D341Med (cell line): ENCODE data around the gene ZNF791.
A peak's percentile ranks its signal among the peaks of the same experiment; 100 is the strongest.
"Not testable (repeated sequence)": the region's sequence is repeated elsewhere in the genome, so short reads cannot be mapped to it uniquely, and the experiment has no call there.

Experiments used
- DNase-seq: peaks from one replicate; pipeline ENCODE4 v3.0.0; 2012; ENCODE audit warnings: low spot score

The ZNF791 gene

DNA sequence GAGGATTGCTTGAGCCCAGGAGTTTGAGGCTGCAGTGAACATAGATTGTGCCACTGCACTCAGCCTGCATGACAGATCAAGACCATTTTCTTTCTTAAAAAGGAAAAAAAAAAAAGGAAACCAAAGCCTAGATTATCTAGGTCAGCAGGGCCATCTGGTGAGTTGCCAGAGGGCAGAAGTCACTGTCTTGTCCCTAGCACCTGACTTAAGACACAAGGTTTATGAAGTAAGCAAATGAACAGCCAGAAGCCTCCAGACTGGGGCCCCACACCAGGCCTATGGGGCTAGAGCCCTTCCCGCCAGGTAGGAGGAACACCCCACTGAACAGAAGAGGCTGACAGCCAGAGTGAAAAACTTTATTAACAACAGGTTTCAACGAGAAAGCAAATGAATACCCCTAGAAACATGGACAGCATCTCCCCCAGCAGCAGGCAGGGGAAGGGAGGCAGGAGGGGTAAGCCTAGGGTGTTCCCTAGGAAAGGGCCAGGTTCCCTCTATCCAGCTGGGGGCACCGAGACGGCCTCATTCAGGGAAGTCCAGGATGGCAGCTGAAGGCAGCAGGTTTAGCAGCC is 57.1 kb downstream of the ZNF791 start:
- no peak for DNase-seq

DNA sequence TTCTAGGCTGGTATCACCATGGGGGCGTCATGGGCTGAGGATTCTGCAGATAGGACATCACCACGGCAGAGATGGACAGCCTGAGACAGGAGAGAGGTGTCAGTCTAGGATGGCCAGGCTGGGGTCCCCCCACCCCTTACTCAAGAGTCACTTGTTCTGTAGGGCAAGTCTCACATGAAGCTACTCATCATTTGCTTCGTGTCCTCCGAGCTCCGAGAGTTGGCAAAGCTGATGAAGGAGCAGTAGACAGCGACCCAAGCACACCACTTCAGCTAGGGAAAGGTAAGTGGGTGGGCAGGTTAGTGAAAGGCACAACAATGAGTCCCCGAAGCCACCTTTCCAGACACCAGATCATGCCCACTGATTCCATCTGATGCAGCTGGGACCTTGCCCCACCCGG is 57.6 kb downstream of the ZNF791 start:
- no peak for DNase-seq

DNA sequence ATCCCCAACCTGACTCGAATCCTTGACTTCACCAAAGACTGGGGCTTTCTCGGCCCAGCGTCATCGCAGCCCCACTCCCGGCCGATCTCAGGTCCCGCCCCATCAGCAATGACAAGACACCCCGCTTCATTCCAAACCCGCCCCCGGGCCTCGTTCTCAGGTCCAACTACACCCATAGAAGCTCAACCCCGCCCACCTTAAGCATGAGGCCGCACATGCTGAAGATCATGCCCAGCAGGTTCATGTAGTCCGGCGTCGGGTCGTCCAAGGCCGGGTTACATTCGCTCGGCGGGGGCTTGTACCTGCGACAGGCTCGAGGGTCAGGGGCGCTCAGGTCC is 58.2 kb downstream of the ZNF791 start:
- DNase-seq = no peak

DNA sequence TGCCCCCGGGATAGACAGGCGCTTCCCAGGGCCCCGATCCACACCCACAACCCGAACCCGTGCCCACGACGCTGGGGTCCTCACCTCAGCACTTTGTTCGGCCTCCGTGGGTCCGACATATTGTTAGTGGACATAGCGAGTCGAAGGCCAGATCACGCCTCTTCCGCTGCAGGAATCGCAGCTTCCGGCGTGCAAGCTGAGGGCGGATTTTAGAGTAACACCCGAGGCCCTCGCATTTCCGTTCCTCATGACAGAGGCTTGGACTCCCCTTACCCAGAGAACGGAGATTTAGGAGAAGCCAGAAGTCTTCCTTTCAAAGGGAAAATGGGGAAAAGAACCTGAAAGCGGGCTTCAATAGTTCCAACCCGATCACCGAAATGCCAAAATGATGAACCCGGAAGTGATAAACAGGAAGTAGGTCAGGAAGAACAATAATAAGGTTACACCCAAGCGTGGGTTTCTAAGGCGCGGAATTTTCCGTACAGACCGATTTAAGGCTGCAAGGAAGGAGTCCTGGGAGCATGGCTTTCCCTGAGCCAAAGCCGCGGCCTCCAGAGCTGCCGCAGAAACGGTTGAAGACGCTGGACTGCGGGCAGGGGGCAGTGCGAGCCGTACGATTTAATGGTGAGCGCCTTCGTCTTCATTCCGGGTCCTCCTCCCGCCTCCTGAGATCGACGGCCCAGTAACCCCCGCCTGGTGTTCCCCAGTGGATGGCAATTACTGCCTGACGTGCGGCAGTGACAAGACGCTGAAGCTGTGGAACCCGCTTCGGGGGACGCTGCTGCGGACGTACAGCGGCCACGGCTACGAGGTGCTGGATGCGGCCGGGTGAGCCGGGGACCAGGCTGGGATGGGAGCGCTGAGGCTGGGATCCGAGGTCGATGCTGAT is 58.8 kb downstream of the ZNF791 start:
- peak; percentile 79 for DNase-seq

DNA sequence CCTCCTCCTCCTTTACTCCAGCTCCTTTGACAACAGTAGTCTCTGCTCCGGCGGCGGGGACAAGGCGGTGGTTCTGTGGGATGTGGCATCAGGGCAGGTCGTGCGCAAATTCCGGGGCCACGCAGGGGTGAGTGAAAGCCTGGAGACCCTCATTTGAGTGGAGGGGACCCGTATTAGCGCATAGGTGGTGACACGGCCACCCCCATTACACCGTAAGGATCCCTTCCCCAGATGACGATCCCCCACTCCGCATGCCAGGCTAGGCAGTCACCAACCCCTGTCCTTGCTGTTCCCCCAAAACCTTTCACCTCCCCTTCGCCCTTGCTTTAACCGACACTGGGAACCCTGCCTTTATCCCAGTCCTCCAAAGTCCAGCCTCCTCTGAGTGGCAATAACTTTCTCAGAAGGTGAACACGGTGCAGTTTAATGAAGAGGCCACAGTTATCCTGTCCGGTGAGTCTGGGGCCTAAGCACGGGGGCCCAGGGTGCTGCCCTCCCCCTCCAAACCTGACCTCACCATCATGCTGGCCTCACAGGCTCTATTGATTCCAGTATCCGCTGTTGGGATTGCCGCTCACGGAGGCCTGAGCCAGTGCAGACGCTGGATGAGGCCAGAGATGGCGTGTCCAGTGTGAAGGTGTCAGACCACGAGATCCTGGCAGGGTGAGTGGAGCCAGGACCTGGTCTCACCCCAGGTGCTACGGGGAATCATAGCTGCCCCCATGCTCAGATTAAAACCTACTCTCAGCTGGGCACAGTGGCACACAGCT is 59.6 kb downstream of the ZNF791 start:
- no peak for DNase-seq

DNA sequence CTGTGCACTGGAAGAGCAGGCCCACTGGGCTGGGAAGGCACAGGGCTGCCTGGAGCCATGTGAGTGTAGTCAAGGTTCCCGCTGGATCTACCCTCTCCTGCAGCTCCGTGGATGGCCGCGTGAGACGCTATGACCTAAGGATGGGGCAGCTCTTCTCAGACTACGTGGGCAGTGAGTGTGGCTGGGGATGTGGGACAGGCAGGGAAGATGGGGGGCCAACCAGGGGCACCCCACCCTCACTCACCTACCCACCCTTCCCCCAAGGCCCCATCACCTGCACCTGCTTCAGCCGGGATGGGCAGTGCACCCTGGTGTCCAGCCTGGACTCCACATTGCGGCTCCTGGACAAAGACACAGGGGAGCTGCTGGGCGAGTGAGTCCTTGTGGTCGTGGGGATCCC is 62.0 kb downstream of the ZNF791 start:
- no peak for DNase-seq

DNA sequence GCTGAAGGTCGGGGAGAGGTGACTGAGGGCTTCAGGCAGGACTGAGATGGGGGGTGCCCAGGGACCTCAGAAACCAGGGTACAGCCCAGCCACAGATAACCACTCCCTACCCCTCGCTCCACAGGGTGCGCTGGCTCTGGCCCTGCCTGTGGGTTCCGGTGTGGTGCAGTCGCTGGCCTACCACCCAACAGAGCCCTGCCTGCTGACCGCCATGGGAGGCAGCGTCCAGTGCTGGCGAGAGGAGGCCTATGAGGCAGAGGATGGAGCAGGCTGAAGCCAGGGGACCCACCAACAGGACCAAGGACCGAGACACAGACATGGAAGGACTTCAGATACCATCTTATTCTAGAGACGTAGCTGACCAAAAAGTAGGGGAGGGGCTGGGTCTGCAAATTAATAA is 64.7 kb downstream of the ZNF791 start:
- no peak for DNase-seq

DNA sequence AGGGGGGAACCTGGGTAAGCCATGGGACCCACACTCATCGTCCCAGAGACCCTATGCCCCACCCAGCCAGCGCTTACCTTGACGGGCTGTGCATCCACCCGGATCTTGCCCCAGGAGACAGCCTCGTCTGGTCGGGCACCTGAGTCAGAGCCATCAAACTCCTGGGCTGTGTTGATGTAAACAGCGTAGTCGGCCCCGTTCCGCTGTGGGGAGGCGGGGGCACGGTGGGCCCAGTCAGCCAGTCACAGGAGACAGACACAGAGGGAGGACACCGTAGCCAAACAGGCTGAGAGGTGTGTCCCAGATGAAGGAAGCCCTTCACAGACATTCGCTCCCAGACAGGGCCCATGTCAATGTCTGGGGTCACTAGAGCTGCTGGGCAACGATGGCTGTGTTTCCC is 65.2 kb downstream of the ZNF791 start:
- DNase-seq = no peak

DNA sequence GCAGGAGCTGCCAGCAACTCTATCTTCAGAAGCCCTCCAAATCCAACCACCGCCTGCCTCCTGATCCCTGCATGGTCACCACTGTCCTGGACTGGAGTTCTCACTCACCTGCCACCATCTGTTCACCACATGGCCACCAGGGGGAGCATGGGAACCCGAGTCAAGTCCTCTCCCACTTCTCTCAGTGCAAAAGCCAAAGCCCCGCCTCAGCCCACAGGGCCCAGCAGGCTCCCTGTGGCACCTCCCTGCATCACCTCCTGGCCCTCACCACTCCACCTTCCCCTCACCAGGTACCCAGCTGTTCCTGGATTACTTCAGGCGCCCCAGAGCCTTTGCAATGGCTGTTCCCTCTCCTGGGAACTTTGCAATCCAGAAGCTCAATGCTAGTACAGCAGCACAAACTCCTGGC is 65.7 kb downstream of the ZNF791 start:
- DNase-seq = peak; percentile 84

DNA sequence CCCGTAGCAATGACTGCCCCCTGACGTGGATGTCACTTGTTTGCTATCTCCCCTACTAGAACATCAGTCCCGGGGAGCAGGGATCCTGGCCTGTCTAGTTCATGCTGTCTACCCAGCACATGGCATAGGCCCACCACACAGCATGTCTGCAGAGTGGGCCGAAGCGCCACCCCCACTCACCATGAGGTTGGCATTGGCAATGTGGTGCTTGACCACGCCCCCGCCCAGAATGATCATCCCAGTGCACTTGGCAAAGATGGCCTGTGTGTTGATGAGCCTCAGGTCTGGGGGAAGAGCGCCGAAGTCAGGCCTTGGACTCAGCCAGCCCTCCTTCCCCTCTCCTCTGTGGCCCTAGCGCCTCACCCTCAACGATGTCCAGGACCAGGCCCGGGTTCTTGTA is 66.2 kb downstream of the ZNF791 start:
- DNase-seq = no peak

DNA sequence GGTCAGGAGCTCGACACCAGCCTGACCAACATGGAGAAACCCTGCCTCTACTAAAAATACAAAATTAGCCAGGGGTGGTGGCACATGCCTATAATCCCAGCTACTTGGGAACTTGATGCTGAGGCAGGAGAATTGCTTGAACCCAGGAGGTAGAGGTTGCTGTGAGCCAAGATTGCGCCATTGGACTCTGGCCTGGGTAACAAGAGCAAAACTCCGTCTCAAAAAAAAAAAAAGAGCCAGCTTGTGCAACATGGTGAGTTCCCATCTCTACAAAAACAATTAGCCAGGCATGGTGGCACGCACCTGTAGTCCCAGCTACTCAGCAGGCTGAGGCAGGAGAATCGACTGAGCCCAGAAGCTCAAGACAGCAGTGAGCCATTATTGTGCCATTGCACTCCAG is 67.3 kb downstream of the ZNF791 start:
- DNase-seq = not testable (repeated sequence)

DNA sequence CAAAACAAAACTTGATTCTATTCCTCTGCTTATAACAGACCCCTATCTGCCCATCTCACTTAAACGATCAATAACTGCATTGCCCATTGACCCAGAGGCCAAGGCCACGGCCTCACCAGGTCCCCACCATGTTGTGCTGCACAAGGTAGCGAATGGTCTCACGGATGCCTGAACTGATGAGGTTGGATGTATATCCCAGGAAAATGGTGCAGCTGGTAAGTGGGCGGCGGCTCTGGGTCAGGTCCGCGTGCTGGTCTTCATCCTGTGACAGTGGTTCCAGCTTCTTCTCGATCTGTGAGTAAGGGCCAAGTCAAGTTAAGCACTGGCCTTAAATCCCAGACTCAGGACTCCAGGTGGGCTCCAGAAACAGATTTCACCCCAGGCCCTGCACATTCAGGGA is 69.3 kb downstream of the ZNF791 start:
- DNase-seq = no peak

DNA sequence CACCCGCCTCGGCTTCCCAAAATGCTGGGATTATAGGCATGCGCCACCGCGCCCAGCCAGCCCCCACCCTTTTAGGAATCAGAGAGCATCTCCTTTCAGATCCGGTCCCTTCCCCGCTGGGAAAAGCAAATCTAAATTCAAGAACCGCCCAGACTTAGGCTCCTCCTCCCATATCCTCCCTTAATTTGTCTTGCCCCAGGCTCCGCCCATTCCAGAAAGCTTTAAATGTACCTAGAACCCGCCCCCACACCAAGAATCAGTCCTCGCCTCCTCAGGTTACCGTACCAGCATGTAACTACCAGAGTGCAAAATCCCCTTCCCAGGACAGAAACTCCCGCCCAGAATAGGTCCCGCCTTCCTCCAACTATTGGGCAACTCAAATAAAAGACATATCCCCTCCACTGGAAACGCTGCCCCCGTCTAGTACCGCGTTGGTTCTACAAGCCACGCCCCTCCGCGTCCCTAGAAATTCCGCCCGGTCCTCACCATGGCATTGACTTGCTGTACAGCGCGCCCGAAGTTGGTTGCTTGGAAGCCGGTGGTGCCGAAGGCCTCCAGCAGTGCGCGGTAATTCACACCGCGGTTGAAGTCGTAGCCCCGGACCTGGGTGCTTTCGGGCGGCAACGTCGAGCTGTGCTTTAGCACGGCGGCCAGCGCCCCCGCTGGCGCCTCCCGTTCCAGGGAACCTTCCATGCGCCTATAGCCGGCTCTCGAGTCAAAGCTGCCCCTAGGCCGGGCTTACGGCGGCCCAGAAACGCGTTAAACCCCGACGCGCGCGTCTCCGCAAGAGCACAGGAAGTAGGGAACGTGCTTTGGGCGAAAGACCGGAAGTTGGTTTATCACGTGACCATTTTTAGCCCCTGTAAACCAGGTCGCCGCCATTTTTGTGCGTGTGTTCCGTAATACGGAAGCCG is 70.6 kb downstream of the ZNF791 start, which contains the start of gene DHPS:
Gene DHPS (minus strand): TSS at position 807 of the 914 bp plus-strand sequence. CDS start 114 bp downstream, at position 693.
- peak; percentile 88 for DNase-seq
